OCI-LY7 (cell line): ENCODE measurements around the gene TMEM178B.

Experiments
- EZH2phosphoT487 ChIP-seq: fragments of 200-600 bp; sonication (generic); IDR thresholded peaks from 2 replicates; pipeline ENCODE4 v1.6.1; 2018; ENCODE audit warnings: low read depth, borderline replicate concordance, mild to moderate bottlenecking, mixed run types, antibody characterized with exemption, low read length, moderate library complexity, mixed read lengths
- TF ChIP-seq, protein P1 (sequence below): fragments of 200-600 bp; sonication (generic); conservative IDR thresholded peaks from 2 replicates; pipeline ENCODE4 v1.5.1; 2014; ENCODE audit warnings: mild to moderate bottlenecking, antibody characterized with exemption, low read length, moderate library complexity, mixed read lengths

DNA sequence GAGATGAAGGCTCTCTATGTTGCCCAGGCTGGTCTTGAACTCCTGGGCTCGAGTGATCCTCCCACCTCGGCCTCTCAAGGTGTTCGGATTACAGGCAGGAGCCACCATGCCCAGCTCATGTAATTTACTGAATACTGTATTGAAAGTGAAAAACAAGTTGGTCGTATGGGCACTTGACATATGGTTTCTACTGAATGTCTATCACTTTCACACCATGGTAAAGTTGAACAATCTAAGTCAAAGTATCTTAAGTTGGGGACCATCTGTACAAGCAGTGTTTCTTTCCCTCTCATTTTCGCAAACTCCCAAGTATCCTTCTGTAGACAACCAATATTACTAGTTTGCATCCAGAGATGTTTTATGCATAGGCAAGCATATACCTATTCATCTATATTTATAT, 116.6 kb downstream of the TMEM178B start:
- TF ChIP-seq, protein P1, sequence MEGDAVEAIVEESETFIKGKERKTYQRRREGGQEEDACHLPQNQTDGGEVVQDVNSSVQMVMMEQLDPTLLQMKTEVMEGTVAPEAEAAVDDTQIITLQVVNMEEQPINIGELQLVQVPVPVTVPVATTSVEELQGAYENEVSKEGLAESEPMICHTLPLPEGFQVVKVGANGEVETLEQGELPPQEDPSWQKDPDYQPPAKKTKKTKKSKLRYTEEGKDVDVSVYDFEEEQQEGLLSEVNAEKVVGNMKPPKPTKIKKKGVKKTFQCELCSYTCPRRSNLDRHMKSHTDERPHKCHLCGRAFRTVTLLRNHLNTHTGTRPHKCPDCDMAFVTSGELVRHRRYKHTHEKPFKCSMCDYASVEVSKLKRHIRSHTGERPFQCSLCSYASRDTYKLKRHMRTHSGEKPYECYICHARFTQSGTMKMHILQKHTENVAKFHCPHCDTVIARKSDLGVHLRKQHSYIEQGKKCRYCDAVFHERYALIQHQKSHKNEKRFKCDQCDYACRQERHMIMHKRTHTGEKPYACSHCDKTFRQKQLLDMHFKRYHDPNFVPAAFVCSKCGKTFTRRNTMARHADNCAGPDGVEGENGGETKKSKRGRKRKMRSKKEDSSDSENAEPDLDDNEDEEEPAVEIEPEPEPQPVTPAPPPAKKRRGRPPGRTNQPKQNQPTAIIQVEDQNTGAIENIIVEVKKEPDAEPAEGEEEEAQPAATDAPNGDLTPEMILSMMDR: no peak
- TF ChIP-seq EZH2phosphoT487: no peak
